ENCODE data around the gene PALS2.

PALS2 gene

GRCh38 chr7:24591152-24591551 is 17.9 kb downstream of the PALS2 start:
- DNase-seq, result no peak

GRCh38 chr7:24595671-24596418 is 22.6 kb downstream of the PALS2 start:
- DNase-seq, result no peak

- no peak for DNase-seq
Observed at GRCh38 chr7:24597014-24597413, 23.8 kb downstream of the PALS2 start.

- no peak for DNase-seq
Observed at GRCh38 chr7:24601600-24601999, 28.3 kb downstream of the PALS2 start.

- DNase-seq, result no peak
Observed at GRCh38 chr7:24602860-24603456, 29.7 kb downstream of the PALS2 start.

- no peak for DNase-seq
Observed at GRCh38 chr7:24604630-24605029, 31.4 kb downstream of the PALS2 start.

- no peak for DNase-seq
Observed at GRCh38 chr7:24608504-24608903, 35.3 kb downstream of the PALS2 start.

GRCh38 chr7:24609059-24609458 is 35.8 kb downstream of the PALS2 start:
- DNase-seq, result no peak

- no peak for DNase-seq
Observed at GRCh38 chr7:24609570-24609969, 36.3 kb downstream of the PALS2 start.

GRCh38 chr7:24611130-24611529 is 37.9 kb downstream of the PALS2 start:
- no peak for DNase-seq

- no peak for DNase-seq
Observed at GRCh38 chr7:24617957-24618616, 44.8 kb downstream of the PALS2 start.

- DNase-seq, result no peak
Observed at GRCh38 chr7:24619978-24620377, 46.7 kb downstream of the PALS2 start.

- DNase-seq, result no peak
Observed at GRCh38 chr7:24622646-24623182, 49.5 kb downstream of the PALS2 start.
